DMS79 (cell line): ENCODE data around the gene DRD3.

Experiments
- DNase-seq: peaks from one replicate; lab custom pipeline; 2025; lab: John Stamatoyannopoulos, UW

The DRD3 gene

GRCh38 chr3:114179575-114179974, 723 bp upstream of the DRD3 start:
- DNase-seq, result no peak

- no peak for DNase-seq
These were observed 2.0 kb downstream of the DRD3 start for GRCh38 chr3:114176890-114177289.

- no peak for DNase-seq
These were observed 2.4 kb downstream of the DRD3 start for GRCh38 chr3:114176487-114176886.

DNA sequence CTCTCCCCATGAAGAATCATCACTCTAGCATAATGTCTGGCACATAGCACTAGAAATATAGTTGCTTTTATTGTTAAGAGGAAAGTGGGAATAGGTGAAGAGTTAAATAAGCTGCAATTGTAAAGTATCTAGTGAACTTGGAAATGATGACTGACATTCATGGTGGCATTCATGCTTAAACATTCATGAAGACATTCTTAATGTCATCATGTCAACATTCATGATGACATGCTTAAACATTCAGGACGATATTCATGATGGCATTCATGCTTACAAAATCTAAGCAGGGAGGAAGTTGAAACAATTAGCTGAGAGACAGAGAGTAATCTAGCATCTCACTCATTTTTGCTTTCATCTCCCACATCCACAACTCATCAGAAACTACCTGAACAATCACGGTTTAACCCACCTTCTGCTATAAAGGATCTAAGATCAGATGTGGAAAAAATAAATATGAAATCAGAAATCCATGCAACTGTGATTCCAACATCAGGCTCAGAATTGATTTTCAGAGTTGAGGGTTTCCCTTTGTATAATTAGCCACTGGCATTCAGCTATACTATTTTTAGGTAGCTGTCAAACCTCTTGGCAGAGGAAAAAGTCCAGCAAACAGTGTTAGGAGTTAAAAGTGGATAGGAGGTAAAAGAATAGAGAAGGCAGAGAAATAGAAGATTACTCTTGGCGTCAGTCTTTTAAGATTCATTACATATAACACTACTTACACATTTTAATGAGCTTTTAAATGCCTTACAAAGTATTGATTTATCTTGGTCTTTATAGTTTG, 3.5 kb downstream of the DRD3 start:
- DNase-seq, result no peak

DNA sequence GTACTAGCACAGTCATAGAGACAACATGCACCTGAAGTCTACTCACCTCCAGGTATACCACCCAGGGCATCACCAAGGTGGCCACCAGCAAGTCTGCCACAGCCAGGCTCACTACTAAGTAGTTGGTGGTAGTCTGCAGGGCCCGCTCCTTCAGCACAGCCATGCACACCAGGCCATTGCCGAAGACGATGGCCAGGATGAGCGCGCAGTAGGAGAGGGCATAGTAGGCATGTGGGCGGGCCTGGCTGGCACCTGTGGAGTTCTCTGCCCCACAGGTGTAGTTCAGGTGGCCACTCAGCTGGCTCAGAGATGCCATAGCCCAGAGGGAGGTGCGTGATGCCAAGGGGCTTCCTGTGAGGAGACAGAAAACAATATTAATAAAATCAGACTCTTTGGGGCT, 7.2 kb downstream of the DRD3 start:
- no peak for DNase-seq

DNA sequence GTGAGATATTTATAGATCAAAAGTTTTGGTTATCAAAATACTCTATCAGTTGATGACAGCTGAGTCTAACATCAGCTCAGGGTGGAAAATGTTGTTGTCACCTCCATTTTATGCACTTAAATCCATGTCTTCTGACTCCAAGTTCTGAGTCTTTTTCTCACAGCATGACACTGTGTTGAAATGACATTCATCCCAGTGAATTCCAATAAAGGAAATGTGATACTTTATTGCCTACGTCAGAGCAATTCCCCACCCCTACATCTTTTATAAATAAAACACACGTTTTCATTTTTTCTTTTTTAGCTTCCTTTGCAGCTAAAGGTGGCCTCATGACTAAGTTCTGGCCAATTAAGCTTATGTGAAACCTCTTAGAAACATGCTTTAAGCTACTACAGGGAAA, 10.7 kb downstream of the DRD3 start:
- DNase-seq, result no peak

GRCh38 chr3:114157321-114157720, 21.5 kb downstream of the DRD3 start:
- DNase-seq, result no peak

DNA sequence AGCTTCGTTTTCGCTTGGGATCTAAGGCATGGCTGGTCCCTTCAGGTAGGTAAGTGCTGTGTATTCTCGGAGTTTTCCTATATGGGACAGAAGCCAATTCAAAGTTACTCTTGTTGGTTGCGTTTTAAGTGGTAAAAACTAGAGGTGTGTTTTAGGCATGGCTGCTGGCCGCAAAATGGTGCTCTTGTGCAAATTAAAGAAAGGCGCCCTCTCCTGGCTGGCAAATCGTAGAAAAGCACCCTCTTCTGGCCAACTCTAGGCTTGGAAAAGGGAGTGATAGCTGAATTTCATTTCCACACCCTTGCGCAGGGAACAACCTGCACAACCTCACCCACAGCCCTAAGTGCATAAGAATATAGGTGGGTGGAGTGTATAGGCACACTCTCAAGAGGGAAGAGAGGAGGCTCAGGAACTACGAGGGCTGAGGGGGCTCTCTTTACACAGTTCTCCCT, 23.5 kb downstream of the DRD3 start:
- DNase-seq, result no peak

DNA sequence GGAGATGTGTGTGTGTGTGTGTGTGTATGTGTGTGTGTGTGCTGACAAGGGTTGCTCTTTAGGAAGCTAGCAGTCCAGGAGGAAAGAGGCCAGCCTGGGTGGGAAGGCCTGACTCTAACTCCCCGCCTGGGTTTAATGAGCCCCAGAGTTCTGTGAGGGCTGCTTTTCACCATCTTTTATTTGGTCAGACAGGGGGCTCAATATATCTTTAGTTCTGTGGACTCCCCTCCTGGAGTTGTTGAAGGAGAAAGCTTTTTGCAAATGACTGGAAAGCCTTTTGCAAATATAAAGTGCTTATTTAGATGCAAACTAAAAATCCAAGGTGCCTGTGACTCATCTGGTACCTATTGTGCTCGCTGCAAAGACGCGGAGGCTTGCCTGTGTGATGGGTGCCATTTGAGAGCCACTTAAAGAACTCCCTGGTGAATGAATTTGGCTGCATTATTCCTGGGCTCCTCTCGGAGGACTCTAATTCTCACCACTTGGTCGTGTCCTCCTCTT, 24.5 kb downstream of the DRD3 start:
- peak; percentile 16 for DNase-seq

DNA sequence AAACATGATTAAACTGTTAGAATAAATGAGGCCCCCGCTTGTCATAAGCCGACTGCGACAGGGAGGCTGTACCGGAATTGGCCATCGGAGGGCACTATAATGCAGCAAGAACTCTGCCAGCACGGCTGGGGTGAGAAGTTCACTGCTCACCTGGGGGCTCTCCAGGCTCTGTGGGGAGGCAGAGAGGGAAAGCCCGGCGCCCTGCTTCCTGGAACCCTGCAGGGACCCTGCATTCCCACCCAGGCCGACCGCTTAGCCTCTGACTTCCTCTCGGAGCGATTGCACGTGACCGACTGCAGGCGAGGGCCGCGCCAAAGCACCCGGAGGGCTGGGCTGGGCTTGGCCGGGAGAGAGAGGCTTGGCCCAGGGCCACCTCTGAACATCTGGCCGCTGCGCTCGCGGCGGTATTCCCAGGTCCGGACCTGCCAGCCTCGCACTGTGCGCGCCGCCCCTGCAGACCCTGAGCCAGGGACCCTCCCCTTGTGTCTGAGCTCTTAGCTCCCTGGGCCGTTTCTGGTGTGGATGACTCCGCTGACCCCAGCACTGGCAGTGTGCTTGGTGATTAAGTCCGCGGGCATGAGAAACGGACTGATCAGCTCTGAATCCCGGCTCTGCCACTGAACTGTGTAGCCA, 26.2 kb downstream of the DRD3 start:
- peak; percentile 92 for DNase-seq

GRCh38 chr3:114151091-114151490, 27.8 kb downstream of the DRD3 start:
- no peak for DNase-seq

- DNase-seq, result no peak
These were observed 31.6 kb downstream of the DRD3 start for GRCh38 chr3:114147251-114147650.

GRCh38 chr3:114144909-114145688, 33.8 kb downstream of the DRD3 start:
- no peak for DNase-seq

DNA sequence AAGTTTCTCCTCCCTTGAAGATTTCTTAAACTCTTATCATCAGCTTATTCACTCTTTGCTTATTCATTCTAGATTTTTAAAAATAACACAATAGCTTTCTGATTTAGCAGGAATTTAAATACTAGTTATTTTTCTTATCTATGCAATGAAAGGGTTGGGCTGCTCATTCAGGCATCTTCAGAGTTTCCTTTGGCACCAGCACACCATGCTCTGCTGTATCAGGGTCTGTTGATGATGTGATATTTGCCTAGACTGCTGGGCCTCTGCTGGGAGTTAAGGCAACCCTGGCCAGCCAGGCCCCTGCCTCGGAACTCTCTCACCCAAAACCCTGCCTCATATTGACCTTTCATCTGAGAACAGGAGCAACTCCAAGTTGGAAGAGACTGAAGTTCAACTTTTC, 35.0 kb downstream of the DRD3 start:
- no peak for DNase-seq

- DNase-seq, result no peak
These were observed 39.0 kb downstream of the DRD3 start for GRCh38 chr3:114139836-114140235.

DNA sequence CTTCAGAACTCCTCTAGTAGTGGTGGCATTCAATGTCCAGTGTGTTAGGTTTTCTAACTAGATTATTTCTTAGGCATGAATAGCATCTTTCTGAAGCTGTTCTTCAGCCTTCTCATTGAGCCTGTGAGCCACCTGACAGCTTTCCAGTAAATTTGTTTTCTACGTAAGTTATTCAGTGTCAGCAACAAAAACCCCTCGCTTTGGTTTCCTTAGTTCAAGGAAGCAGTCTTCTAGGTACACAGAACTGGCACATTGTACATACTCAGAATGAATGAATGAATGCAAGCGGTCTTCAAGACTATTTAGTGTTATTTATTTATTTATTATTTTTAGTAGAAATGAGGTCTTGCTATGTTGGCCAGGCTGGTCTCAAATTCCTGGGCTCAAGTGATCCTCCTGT, 44.9 kb downstream of the DRD3 start:
- no peak for DNase-seq

DNA sequence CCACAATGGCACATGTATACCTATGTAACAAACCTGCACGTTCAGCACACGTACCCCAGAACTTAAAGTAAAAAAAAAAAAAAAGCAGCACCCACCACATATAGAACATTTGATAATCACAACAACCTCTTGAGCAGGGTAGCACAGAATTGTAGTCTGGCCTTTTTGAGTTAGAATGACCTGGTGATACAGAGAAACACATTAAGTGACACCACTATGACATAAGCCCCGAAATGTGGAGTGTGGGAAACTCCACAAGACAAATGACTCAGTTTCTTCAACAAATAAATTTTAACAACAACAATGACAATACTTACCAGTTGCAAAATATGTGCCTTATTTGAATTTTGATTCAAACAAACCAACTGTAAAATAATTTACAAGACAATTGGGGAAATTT, 46.4 kb downstream of the DRD3 start:
- no peak for DNase-seq

DNA sequence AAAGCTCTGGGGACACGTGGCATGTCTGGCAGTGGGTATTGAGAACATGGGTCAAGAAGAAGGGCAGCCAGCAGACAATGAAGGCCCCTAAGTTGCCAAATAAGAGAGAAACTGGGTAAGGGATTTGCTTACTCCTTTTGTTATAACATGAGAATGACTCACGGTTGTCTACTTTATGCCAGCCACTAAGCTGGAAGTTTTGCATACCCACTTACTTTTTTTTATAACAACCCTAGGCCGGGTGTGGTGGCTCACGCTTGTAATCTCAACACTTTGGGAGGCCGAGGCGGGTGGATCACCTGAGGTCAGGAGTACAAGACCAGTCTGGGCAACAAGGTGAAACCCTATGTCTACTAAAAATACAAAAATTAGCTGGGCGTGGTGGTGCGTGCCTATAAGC, 50.0 kb downstream of the DRD3 start:
- no peak for DNase-seq

- no peak for DNase-seq
These were observed 50.6 kb downstream of the DRD3 start for GRCh38 chr3:114128231-114128630.

- no peak for DNase-seq
These were observed 51.3 kb downstream of the DRD3 start for GRCh38 chr3:114127517-114127916.

GRCh38 chr3:114126461-114126860, 52.4 kb downstream of the DRD3 start:
- no peak for DNase-seq

DNA sequence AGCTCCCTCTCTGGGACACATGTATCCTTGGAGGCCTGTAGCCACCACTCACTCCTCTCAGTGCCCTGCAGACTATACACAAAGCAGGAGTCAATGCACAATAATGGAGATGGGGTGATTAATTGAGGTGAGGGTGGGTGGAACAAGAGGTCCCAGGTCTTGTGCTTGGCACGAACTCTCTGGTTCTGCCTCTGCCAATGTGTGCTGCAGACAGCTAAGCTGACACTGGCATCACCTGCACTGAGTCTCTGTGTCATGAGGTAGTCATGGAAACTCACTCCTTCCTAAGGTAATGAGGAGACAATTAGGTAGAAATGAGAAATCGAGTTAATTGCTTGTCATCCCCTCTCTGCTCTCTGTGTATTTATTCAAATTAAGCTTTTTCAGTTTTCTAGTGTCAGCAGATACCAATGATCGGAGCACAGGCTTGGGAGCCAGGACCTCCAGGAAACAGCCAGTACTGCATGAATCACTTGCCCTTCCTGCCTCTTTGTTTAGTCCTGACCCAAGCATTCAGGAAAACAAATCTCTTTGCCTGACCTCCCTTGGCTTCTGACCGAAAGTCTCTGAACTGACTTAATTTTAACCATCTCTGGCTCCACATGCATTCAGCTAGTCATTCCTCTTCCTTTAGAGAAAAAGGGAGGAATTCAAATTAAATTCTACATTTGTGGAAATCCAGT, 56.7 kb downstream of the DRD3 start:
- DNase-seq, result no peak
